MG63 (cell line): ENCODE measurements around the gene FLT3. TPM values are rescaled to one million over a fixed set of nuclear protein-coding genes. Genes with fewer than 3 reads are reported as not detected.
"Not testable (repeated sequence)": the region's sequence is repeated elsewhere in the genome, so short reads cannot be mapped to it uniquely, and the experiment has no call there.

Experiments
- DNase-seq: peaks from one replicate; pipeline ENCODE4 v3.0.0-alpha.2; 2020
- H3K27me3 ChIP-seq: fragments of 250-450 bp; sonication (Bioruptor Pico); 2 replicates; pipeline ENCODE4 v1.5.1; 2020; ENCODE audit warnings: mild to moderate bottlenecking, moderate library complexity
- H3K36me3 ChIP-seq: fragments of 250-450 bp; sonication (Bioruptor Pico); 2 replicates; pipeline ENCODE4 v1.5.1; 2020; ENCODE audit warnings: mild to moderate bottlenecking, moderate library complexity
- H3K4me3 ChIP-seq: fragments of 250-450 bp; sonication (Bioruptor Pico); 2 replicates; pipeline ENCODE4 v1.5.1; 2020; ENCODE audit warnings: mild to moderate bottlenecking, moderate library complexity
- H3K9me3 ChIP-seq: fragments of 250-450 bp; sonication (Bioruptor Pico); 2 replicates; pipeline ENCODE4 v1.5.1; 2020; ENCODE audit warnings: mild to moderate bottlenecking, moderate library complexity
- total RNA-seq: library from RNA; depleted of rRNA; stranded (reverse); fragments of >200 nt; shearing (Covaris generic); gene quantifications from 2 replicates; pipeline ENCODE4 v1.2.3, GENCODE V29; 2014; ENCODE audit warnings: low replicate concordance

FLT3 gene
- total RNA-seq, 1 experiment from 2014 or later, result not detected

GRCh38 chr13:27964741-27965323, 135.5 kb downstream of the FLT3 start:
- H3K9me3 ChIP-seq, result no peaks in the 10 kb centered on the region
- no peaks in the 10 kb centered on the region for H3K36me3 ChIP-seq
- DNase-seq, result no peak
- no peak overlapping the region for H3K4me3 ChIP-seq
- H3K27me3 ChIP-seq, result peaks cover 26% of the 10 kb centered on the region

- H3K4me3 ChIP-seq, H3K36me3 ChIP-seq, DNase-seq, H3K9me3 ChIP-seq: not testable (repeated sequence)
- peaks cover 21% of the 10 kb centered on the region for H3K27me3 ChIP-seq
Observed at GRCh38 chr13:27964206-27964605, 136.2 kb downstream of the FLT3 start.

- Histone ChIP-seq H3K27me3 (peaks cover 13% of the 10 kb centered on the region), H3K36me3 (no peaks in the 10 kb centered on the region), H3K4me3 (no peak overlapping the region), H3K9me3 (no peaks in the 10 kb centered on the region)
- no peak for DNase-seq
Observed at GRCh38 chr13:27963491-27963890, 136.9 kb downstream of the FLT3 start.

GRCh38 chr13:27962982-27963381, 137.4 kb downstream of the FLT3 start:
- Histone ChIP-seq H3K27me3 (peaks cover 8% of the 10 kb centered on the region), H3K9me3 (no peaks in the 10 kb centered on the region), H3K36me3 (no peaks in the 10 kb centered on the region), H3K4me3 (no peak overlapping the region)
- no peak for DNase-seq

GRCh38 chr13:27962128-27962841, 138.1 kb downstream of the FLT3 start:
- Histone ChIP-seq H3K9me3 (no peaks in the 10 kb centered on the region), H3K27me3 (peaks cover 1% of the 10 kb centered on the region; the same call in 1 of the 2 replicates), H3K36me3 (no peaks in the 10 kb centered on the region), H3K4me3 (no peak overlapping the region)
- DNase-seq, result no peak

- Histone ChIP-seq H3K36me3 (no peaks in the 10 kb centered on the region), H3K4me3 (no peak overlapping the region), H3K9me3 (no peaks in the 10 kb centered on the region), H3K27me3 (no peaks in the 10 kb centered on the region; the same call in 1 of the 2 replicates)
- no peak for DNase-seq
Observed at GRCh38 chr13:27961227-27962085, 138.9 kb downstream of the FLT3 start.

GRCh38 chr13:27960362-27961226, 139.8 kb downstream of the FLT3 start:
- H3K4me3 ChIP-seq, result peak overlapping the region; percentile 26
- no peaks in the 10 kb centered on the region for H3K9me3 ChIP-seq
- H3K27me3 ChIP-seq, result no peaks in the 10 kb centered on the region; the same call in 1 of the 2 replicates
- H3K36me3 ChIP-seq, result no peaks in the 10 kb centered on the region
- peak; percentile 38 for DNase-seq

- H3K27me3 ChIP-seq, result no peaks in the 10 kb centered on the region; the same call in 1 of the 2 replicates
- DNase-seq, result no peak
- H3K4me3 ChIP-seq, result peak overlapping the region; percentile 26
Observed at GRCh38 chr13:27959976-27960361, 140.4 kb downstream of the FLT3 start.

GRCh38 chr13:27956576-27957300, 143.6 kb downstream of the FLT3 start:
- no peaks in the 10 kb centered on the region; the same call in 1 of the 2 replicates for H3K27me3 ChIP-seq
- H3K9me3 ChIP-seq, result no peaks in the 10 kb centered on the region
- H3K4me3 ChIP-seq, result no peak overlapping the region
- no peak for DNase-seq
- H3K36me3 ChIP-seq, result no peaks in the 10 kb centered on the region

More at GRCh38 chr13:27959976-27960361, 140.4 kb downstream of the FLT3 start:
- Histone ChIP-seq H3K36me3 (no peaks in the 10 kb centered on the region), H3K9me3 (no peaks in the 10 kb centered on the region)

GRCh38 chr13:27955014-27955591, 145.3 kb downstream of the FLT3 start:
- H3K36me3 ChIP-seq, result no peaks in the 10 kb centered on the region
- H3K9me3 ChIP-seq, result 0 out of 2 replicates have a peak, but pooled peaks cover under 1% of the 10 kb centered on the region
- no peak overlapping the region for H3K4me3 ChIP-seq
- no peak for DNase-seq
- no peaks in the 10 kb centered on the region; the same call in 1 of the 2 replicates for H3K27me3 ChIP-seq

GRCh38 chr13:27954406-27954851, 145.9 kb downstream of the FLT3 start:
- H3K27me3 ChIP-seq, result no peaks in the 10 kb centered on the region
- no peak for DNase-seq

GRCh38 chr13:27953676-27954405, 146.5 kb downstream of the FLT3 start:
- peak; percentile 76 for DNase-seq
- no peaks in the 10 kb centered on the region for H3K36me3 ChIP-seq

More at GRCh38 chr13:27954406-27954851, 145.9 kb downstream of the FLT3 start:
- Histone ChIP-seq H3K36me3 (no peaks in the 10 kb centered on the region), H3K9me3 (0 out of 2 replicates have a peak, but pooled peaks cover 2% of the 10 kb centered on the region), H3K4me3 (peak overlapping the region; percentile 51)

More at GRCh38 chr13:27953676-27954405, 146.5 kb downstream of the FLT3 start:
- 0 out of 2 replicates have a peak, but pooled peaks cover 2% of the 10 kb centered on the region for H3K9me3 ChIP-seq
- H3K4me3 ChIP-seq, result peak overlapping the region; percentile 51
- H3K27me3 ChIP-seq, result no peaks in the 10 kb centered on the region
